BJ (cell line): ENCODE data around the gene CNST. TPM values are rescaled to one million over a fixed set of nuclear protein-coding genes. Genes with fewer than 3 reads are reported as not detected.
"Not testable (repeated sequence)": the region's sequence is repeated elsewhere in the genome, so short reads cannot be mapped to it uniquely, and the experiment has no call there.

Source experiments
- CTCF ChIA-PET: fragments of 350-600 bp; formaldehyde crosslinking; extraction: SDS; loops from one replicate; lab custom pipeline; 2021; ENCODE audit warnings: antibody characterized with exemption, inconsistent platforms; lab: Yijun Ruan, JAX
- POLR2A ChIA-PET: fragments of 300-600 bp; sonication (Branson Sonifier 250); formaldehyde crosslinking; extraction: SDS; loops from one replicate; lab custom pipeline; 2021; ENCODE audit warnings: antibody characterized with exemption; lab: Charles Lee
- DNase-seq: peaks from one replicate; pipeline ENCODE4 v3.0.0-alpha.2; 2011; ENCODE audit warnings: low read depth
- H3K27me3 ChIP-seq: 2 replicates; pipeline ENCODE4 v1.6.0; 2011; ENCODE audit warnings: low read length; ENCODE audit not compliant: control insufficient read depth, insufficient read depth
- H3K36me3 ChIP-seq: 2 replicates; pipeline ENCODE4 v1.5.1; 2011; ENCODE audit warnings: low read length; ENCODE audit not compliant: control insufficient read depth, insufficient read depth
- H3K4me3 ChIP-seq: 2 replicates; pipeline ENCODE4 v1.5.1; 2011; ENCODE audit warnings: low read depth, mild to moderate bottlenecking, control low read depth, low read length
- CTCF ChIP-seq: IDR thresholded peaks from 2 replicates; pipeline ENCODE4 v1.5.1; 2011; ENCODE audit warnings: low read depth, mild to moderate bottlenecking, control low read depth, inconsistent platforms, low read length, moderate library complexity; ENCODE audit not compliant: insufficient read depth
- polyA plus RNA-seq: library from polyadenylated mRNA; depleted of rRNA; stranded (reverse); fragments of >200 nt; gene quantifications from 2 replicates; pipeline ENCODE4 v1.2.3, GENCODE V29; 2011

Gene CNST
- polyA plus RNA-seq, 1 experiment: 29.7 TPM

GRCh38 chr1:246687002-246687401, 120.7 kb downstream of the CNST start:
- CTCF ChIA-PET: interaction anchor here (1.3 kb wide), 1 partner anchor 182 kb away, joined by 3 read pairs; no protein-coding TSS in a partner anchor
- Histone ChIP-seq H3K4me3 (no peak overlapping the region), H3K36me3 (no peaks in the 10 kb centered on the region), H3K27me3 (no peaks in the 10 kb centered on the region)
- DNase-seq: no peak
- POLR2A ChIA-PET: no interaction called here
- no peak for TF ChIP-seq CTCF

GRCh38 chr1:246689409-246690008, 123.3 kb downstream of the CNST start:
- peak; percentile 92 for TF ChIP-seq CTCF
- POLR2A ChIA-PET: no interaction called here
- H3K4me3 ChIP-seq: peak overlapping the region; percentile 38
- CTCF ChIA-PET: interaction anchor here (0.5 to 2.3 kb wide), 32 partner anchors 9 to 620 kb away, joined by 3 to 22 read pairs (median 4); partner anchors contain the start of genes CNST, SCCPDH, SMYD3 and TFB2M
- no peaks in the 10 kb centered on the region for H3K27me3 ChIP-seq
- no peaks in the 10 kb centered on the region for H3K36me3 ChIP-seq
- no peak for DNase-seq

- CTCF ChIA-PET: interaction anchor here (0.8 to 2.3 kb wide), 19 partner anchors 9 to 197 kb away, joined by 3 to 22 read pairs (median 5); partner anchors contain the start of gene SMYD3
- Histone ChIP-seq H3K4me3 (no peak overlapping the region; the same call in 1 of the 2 replicates), H3K36me3 (no peaks in the 10 kb centered on the region), H3K27me3 (no peaks in the 10 kb centered on the region)
- TF ChIP-seq CTCF: no peak
- POLR2A ChIA-PET: no interaction called here
- no peak for DNase-seq
Observed at GRCh38 chr1:246690100-246690499, 123.8 kb downstream of the CNST start.

GRCh38 chr1:246691622-246692495, 125.6 kb downstream of the CNST start:
- ChIA-PET CTCF (interaction anchor here (1.0 to 2.0 kb wide), 2 partner anchors 11 to 59 kb away, joined by 4 to 11 read pairs; no protein-coding TSS in a partner anchor), POLR2A (interaction anchor here (0.6 kb wide), 1 partner anchor 78 kb away, joined by 4 read pairs; no protein-coding TSS in a partner anchor)
- Histone ChIP-seq H3K4me3 (no peak overlapping the region), H3K36me3 (no peaks in the 10 kb centered on the region), H3K27me3 (no peaks in the 10 kb centered on the region)
- no peak for DNase-seq
- no peak for TF ChIP-seq CTCF

GRCh38 chr1:246694213-246694895, 128.1 kb downstream of the CNST start:
- DNase-seq, H3K36me3 ChIP-seq, H3K4me3 ChIP-seq, POLR2A ChIA-PET, H3K27me3 ChIP-seq: not testable (repeated sequence)
- CTCF ChIA-PET: interaction anchor here (1.4 kb wide), 1 partner anchor 197 kb away, joined by 4 read pairs; no protein-coding TSS in a partner anchor
